Heart right ventricle (tissue), 16 donors: ENCODE measurements around the gene RUVBL2. TPM values are rescaled to one million over a fixed set of nuclear protein-coding genes. Genes with fewer than 3 reads are reported as not detected.

Experiments used
- ATAC-seq, 8 donors: fragments of 200-7000 bp; cut with Tn5 transposase; one replicate each; pipeline ENCODE4 v1.9.1; 2020; ENCODE audit warnings: mild to moderate bottlenecking in 8 of 8, moderate library complexity in 8 of 8, moderate number of reproducible peaks in 1 of 8
- DNase-seq, 2 donors: peaks; one replicate each; pipeline ENCODE4 v3.0.0-alpha.2; 2020
- H3K27ac ChIP-seq, 10 donors: fragments of 200-600 bp; sonication (generic) in 2 of 10; one replicate each; pipeline versions ENCODE4 v1.5.0 to v1.8.0; 2020 to 2022; ENCODE audit warnings: mild to moderate bottlenecking in 3 of 10
- H3K27me3 ChIP-seq, 7 donors: fragments of 200-600 bp; one replicate each; pipeline ENCODE4 v1.8.0; 2021 to 2022; ENCODE audit warnings: mild to moderate bottlenecking in 2 of 7
- H3K36me3 ChIP-seq, 9 donors: fragments of 200-600 bp; sonication (generic) in 1 of 9; one replicate each; pipeline versions ENCODE4 v1.5.0 to v1.8.0; 2020 to 2022; ENCODE audit warnings: mild to moderate bottlenecking in 2 of 9
- H3K4me1 ChIP-seq, 9 donors: fragments of 200-600 bp; sonication (generic) in 1 of 9; one replicate each; pipeline versions ENCODE4 v1.5.0 to v1.8.0; 2020 to 2022; ENCODE audit warnings: mild to moderate bottlenecking in 4 of 9
- H3K4me3 ChIP-seq, 10 donors: fragments of 200-600 bp; sonication (generic) in 2 of 10; one replicate each; pipeline versions ENCODE4 v1.5.0 to v1.8.0; 2020 to 2022; ENCODE audit warnings: mild to moderate bottlenecking in 7 of 10, moderate library complexity in 2 of 10
- H3K9me3 ChIP-seq, 11 donors: fragments of 200-600 bp in 10 of 11; sonication (generic) in 2 of 11; one replicate each; pipeline versions ENCODE4 v1.5.0 to v1.8.0; 2013 to 2022; ENCODE audit warnings: mild to moderate bottlenecking in 2 of 11, control low read depth in 1 of 11, moderate library complexity in 1 of 11
- CTCF ChIP-seq, 9 donors: fragments of 200-600 bp; sonication (generic) in 2 of 9; IDR thresholded peaks; one replicate each; pipeline versions ENCODE4 v1.5.0 to v1.8.0; 2021 to 2022; ENCODE audit warnings: antibody characterized with exemption in 9 of 9, mild to moderate bottlenecking in 5 of 9, moderate library complexity in 1 of 9
- WGBS, 2 donors: extraction: QIAGEN DNeasy Blood & Tissue Kit; methylation state at CpG; one replicate each; pipeline ENCODE4 v1.1.7; 2013; ENCODE audit warnings: inconsistent platforms in 1 of 2; 5-methylcytosine and 5-hydroxymethylcytosine counted together
- intact Hi-C, 10 donors: fragments of 100-400 bp; cut with DNase I; formaldehyde crosslinking; loops; one replicate each; pipeline versions ENCODE4 v1.11.1 to v1.14.2; 2022
- polyA plus RNA-seq, 2 donors: library from polyadenylated mRNA; stranded (reverse); fragments of 200-250 nt; gene quantifications; one replicate each; pipeline ENCODE4 v1.2.3, GENCODE V29; 2013
- total RNA-seq, 10 donors: library from RNA; stranded (reverse); fragmentation: NEBNext Ultra II Directional in 3 of 10; extraction: Animal tissue kit (Norgen Biotek cat#: 25700) in 3 of 10; gene quantifications; one replicate each; pipeline versions ENCODE4 v1.2.1 to v1.2.4, GENCODE V29; 2021 to 2023
- donor health status: Arrhythmogenic right ventricular cardiomyopathy.
- donor health status: ischemic (EF 13 %, LVEDD 7.1; RV severe dilation, severe dysfunction).
- donor health status: healthy with polysubstance abuse.
- donor health status: DM: no; HTN: yes; CAD: no.
- donor health status: DM: no; HTN: no; CAD: no.
- donor health status: ischemic (EF 25% LVEDD 6.9; RV normal size, moderate dysfunction).
- donor health status: ischemic (EF 25% LVEDD 5.7; RV mildly dilated, moderate dysfunction).
- donor health status: healthy.
- donor health status: DM: yes; HTN: yes; CAD: no.
- donor health status: Ischemic cardiomyopathy.
- donor health status: ischemic (EF 35%, LVEDD 5.7; RV mildly dilated, moderate dysfunction).
- donor health status: nonischemic (EF 11% LVEDD 7.7; RV severe dilation, severe dysfunction).
- donor health status: DM: yes; HTN: yes; CAD: no.
- donor health status: PGD.
- donor health status: ischemic (EF 29% LVEDD 5.4; RV normal size, mild dysfunction).
- donor health status: nonischemic (EF 23%, LVEDD 6.1; RV moderate dilation, normal function).

Gene RUVBL2
- total and polyA plus RNA-seq, 12 donors: 40.1 to 108 (median 49.8) TPM

- no peak for TF ChIP-seq CTCF (IDR thresholded peaks at IDR 0.05)
- Histone ChIP-seq H3K9me3 (no peaks in the 10 kb centered on the region), H3K27me3 (no peaks in the 10 kb centered on the region), H3K4me3 (no peak overlapping the region), H3K27ac (no peak overlapping the region), H3K36me3 (peaks cover 0 to 86% (median 38%) of the 10 kb centered on the region in 9 donors), H3K4me1 (no peaks in the 10 kb centered on the region)
- no peak for ATAC-seq
- 96 to 98% methylated on average over 15 of the region's 15 CpGs for whole genome bisulfite sequencing, 2 donors
- intact Hi-C loops: no loop called here
- DNase-seq: no peak
Measured at GRCh38 chr19:49004133-49004532, 10.4 kb downstream of the RUVBL2 start.

GRCh38 chr19:49004964-49005614 is 11.4 kb downstream of the RUVBL2 start:
- H3K4me3 ChIP-seq: no peak overlapping the region
- DNase-seq: no peak
- no peaks in the 10 kb centered on the region for H3K9me3 ChIP-seq
- no peaks in the 10 kb centered on the region for H3K4me1 ChIP-seq
- no peaks in the 10 kb centered on the region for H3K27me3 ChIP-seq
- 95 to 97% methylated on average over 7 of the region's 7 CpGs for WGBS, 2 donors
- intact Hi-C loops: no loop called here
- no peak for TF ChIP-seq CTCF (IDR thresholded peaks at IDR 0.05)
- H3K27ac ChIP-seq: no peak overlapping the region
- H3K36me3 ChIP-seq: peaks cover 0 to 93% (median 46%) of the 10 kb centered on the region in 9 donors
- no peak for ATAC-seq

GRCh38 chr19:49006905-49007304 is 13.2 kb downstream of the RUVBL2 start:
- ATAC-seq (no peak), DNase-seq (no peak)
- TF ChIP-seq CTCF (IDR thresholded peaks at IDR 0.05): no peak
- Histone ChIP-seq H3K4me3 (no peak overlapping the region), H3K9me3 (no peaks in the 10 kb centered on the region), H3K27me3 (no peaks in the 10 kb centered on the region), H3K36me3 (peaks cover 0 to 98% (median 52%) of the 10 kb centered on the region in 9 donors), H3K4me1 (no peaks in the 10 kb centered on the region), H3K27ac (no peak overlapping the region)
- WGBS, 2 donors: 96 to 97% methylated on average over 22 of the region's 22 CpGs
- intact Hi-C loops: no loop called here

- ATAC-seq (peak in 2 of 8 donors; percentile 7), DNase-seq (no peak)
- no peaks in the 10 kb centered on the region for H3K27me3 ChIP-seq
- WGBS, 2 donors: 98% methylated on average over 18 of the region's 18 CpGs
- intact Hi-C loops: no loop called here
- TF ChIP-seq CTCF (IDR thresholded peaks at IDR 0.05): no peak
- H3K36me3 ChIP-seq: peaks cover 0 to 96% (median 41%) of the 10 kb centered on the region in 9 donors
- no peak overlapping the region for H3K27ac ChIP-seq
- H3K4me1 ChIP-seq: no peaks in the 10 kb centered on the region
- no peaks in the 10 kb centered on the region for H3K9me3 ChIP-seq
- no peak overlapping the region for H3K4me3 ChIP-seq
Measured at GRCh38 chr19:49009828-49010227, 16.1 kb downstream of the RUVBL2 start.
